ENCODE data around the gene SHB.

SHB gene

GRCh38 chr9:37951671-37952449, 117.2 kb downstream of the SHB start:
- TF ChIP-seq EZH2 (IDR thresholded peaks at IDR 0.05; ENCODE audit: borderline replicate concordance, low read length) (no peak), CTCF (IDR thresholded peaks at IDR 0.05; ENCODE audit: low read length) (no peak)
- H3K27me3 ChIP-seq (ENCODE audit: insufficient read depth, low read length), result no peaks in the 10 kb centered on the region
- H4K20me1 ChIP-seq (ENCODE audit: insufficient read depth, low read length), result no peaks in the 10 kb centered on the region
- no peak overlapping the region for H2AFZ ChIP-seq (ENCODE audit: low read length)
- H3K9me2 ChIP-seq (ENCODE audit: low read depth, low read length), result no peaks in the 10 kb centered on the region
- no peaks in the 10 kb centered on the region for H3F3A ChIP-seq (ENCODE audit: insufficient read depth, low read length)
- H3K4me2 ChIP-seq (ENCODE audit: low read length), result no peak overlapping the region
- H3K79me2 ChIP-seq (ENCODE audit: insufficient read depth, low read length), result no peaks in the 10 kb centered on the region
- H3K4me3 ChIP-seq (ENCODE audit: low read depth, low read length, poor library complexity, severe bottlenecking), result no peak overlapping the region
- no peaks in the 10 kb centered on the region for H3K4me1 ChIP-seq (ENCODE audit: insufficient read depth, low read length, severe bottlenecking)
- H3K36me3 ChIP-seq (ENCODE audit: insufficient read depth, low read length), result no peaks in the 10 kb centered on the region
- H3K27ac ChIP-seq (ENCODE audit: low read depth, low read length, poor library complexity, severe bottlenecking), result no peak overlapping the region
- no peak overlapping the region for H3K9ac ChIP-seq (ENCODE audit: low read length)
- H3K9me3 ChIP-seq (ENCODE audit: low read length), result no peaks in the 10 kb centered on the region

DNA sequence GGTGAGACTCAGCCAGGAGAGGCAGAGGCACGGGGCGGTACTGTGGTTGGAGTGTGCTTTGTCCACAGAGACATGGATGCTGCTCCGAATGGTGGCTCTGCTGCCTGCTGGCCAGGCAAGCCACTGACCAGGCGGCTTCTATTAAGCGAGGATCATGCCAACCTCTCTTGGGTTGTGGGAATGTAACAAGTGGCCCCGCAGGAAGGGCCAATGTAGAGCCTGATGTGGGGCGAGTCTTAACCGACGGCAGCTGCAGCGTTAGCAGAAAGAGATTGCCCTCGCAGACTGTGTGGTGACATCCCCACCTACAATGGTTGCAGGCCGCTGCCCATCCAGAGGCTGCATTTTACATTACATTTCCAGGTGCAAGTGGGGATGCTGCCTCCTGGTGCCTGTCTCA, 118.5 kb downstream of the SHB start:
- Histone ChIP-seq H3K4me2 (ENCODE audit: low read length) (no peak overlapping the region), H3K4me1 (ENCODE audit: insufficient read depth, low read length, severe bottlenecking) (no peaks in the 10 kb centered on the region), H3K36me3 (ENCODE audit: insufficient read depth, low read length) (no peaks in the 10 kb centered on the region), H3K4me3 (ENCODE audit: low read depth, low read length, poor library complexity, severe bottlenecking) (no peak overlapping the region), H3K9me2 (ENCODE audit: low read depth, low read length) (no peaks in the 10 kb centered on the region), H3K27ac (ENCODE audit: low read depth, low read length, poor library complexity, severe bottlenecking) (no peak overlapping the region), H4K20me1 (ENCODE audit: insufficient read depth, low read length) (no peaks in the 10 kb centered on the region), H3K27me3 (ENCODE audit: insufficient read depth, low read length) (no peaks in the 10 kb centered on the region), H2AFZ (ENCODE audit: low read length) (no peak overlapping the region), H3K9me3 (ENCODE audit: low read length) (no peaks in the 10 kb centered on the region), H3K79me2 (ENCODE audit: insufficient read depth, low read length) (no peaks in the 10 kb centered on the region), H3F3A (ENCODE audit: insufficient read depth, low read length) (no peaks in the 10 kb centered on the region), H3K9ac (ENCODE audit: low read length) (no peak overlapping the region)
- no peak for TF ChIP-seq CTCF (IDR thresholded peaks at IDR 0.05; ENCODE audit: low read length)
- TF ChIP-seq EZH2 (IDR thresholded peaks at IDR 0.05; ENCODE audit: borderline replicate concordance, low read length), result no peak

DNA sequence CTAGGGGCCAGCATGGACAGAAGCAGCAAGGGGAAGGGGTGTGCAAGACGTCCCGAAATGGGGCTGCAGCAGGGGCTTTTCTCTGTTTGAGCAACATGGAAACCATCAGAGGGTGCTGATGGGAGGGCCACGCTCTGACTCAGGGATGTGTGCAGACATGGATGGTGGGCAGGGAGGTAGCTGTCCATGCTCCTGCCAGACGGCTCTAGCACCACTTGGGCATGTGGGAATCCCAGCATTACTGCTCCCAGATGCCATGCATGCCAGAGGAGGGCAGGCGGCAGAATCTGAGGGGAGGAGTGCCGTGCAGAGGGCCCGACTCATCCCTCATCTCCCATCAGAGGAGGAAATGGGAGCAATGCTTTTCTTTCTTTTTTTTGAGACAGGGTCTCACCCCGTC, 119.5 kb downstream of the SHB start:
- H3F3A ChIP-seq (ENCODE audit: insufficient read depth, low read length), result no peaks in the 10 kb centered on the region
- H2AFZ ChIP-seq (ENCODE audit: low read length), result no peak overlapping the region
- H3K9me2 ChIP-seq (ENCODE audit: low read depth, low read length), result no peaks in the 10 kb centered on the region
- no peaks in the 10 kb centered on the region for H3K27me3 ChIP-seq (ENCODE audit: insufficient read depth, low read length)
- H3K4me3 ChIP-seq (ENCODE audit: low read depth, low read length, poor library complexity, severe bottlenecking), result no peak overlapping the region
- H3K4me2 ChIP-seq (ENCODE audit: low read length), result no peak overlapping the region
- H3K9ac ChIP-seq (ENCODE audit: low read length), result no peak overlapping the region
- H3K79me2 ChIP-seq (ENCODE audit: insufficient read depth, low read length), result no peaks in the 10 kb centered on the region
- no peaks in the 10 kb centered on the region for H3K4me1 ChIP-seq (ENCODE audit: insufficient read depth, low read length, severe bottlenecking)
- H3K9me3 ChIP-seq (ENCODE audit: low read length), result no peaks in the 10 kb centered on the region
- no peaks in the 10 kb centered on the region for H4K20me1 ChIP-seq (ENCODE audit: insufficient read depth, low read length)
- no peaks in the 10 kb centered on the region for H3K36me3 ChIP-seq (ENCODE audit: insufficient read depth, low read length)
- H3K27ac ChIP-seq (ENCODE audit: low read depth, low read length, poor library complexity, severe bottlenecking), result no peak overlapping the region
- TF ChIP-seq EZH2 (IDR thresholded peaks at IDR 0.05; ENCODE audit: borderline replicate concordance, low read length), result no peak
- no peak for TF ChIP-seq CTCF (IDR thresholded peaks at IDR 0.05; ENCODE audit: low read length)

Measured in OCI-LY1 (cell line).